ENCODE measurements around the gene CIB4.

The CIB4 gene

GRCh38 chr2:26640781-26641564 is at the start of gene CIB4:
Gene CIB4 (minus strand): TSS chr2:26641366. CDS start chr2:26641314, 52 bp downstream.
- no peak within 1 kb of the TSS for H3K4me3 ChIP-seq (ENCODE audit: control insufficient read depth, low read depth, low read length)
- no peak for DNase-seq (ENCODE audit: low read depth)
- TF ChIP-seq, protein P1, sequence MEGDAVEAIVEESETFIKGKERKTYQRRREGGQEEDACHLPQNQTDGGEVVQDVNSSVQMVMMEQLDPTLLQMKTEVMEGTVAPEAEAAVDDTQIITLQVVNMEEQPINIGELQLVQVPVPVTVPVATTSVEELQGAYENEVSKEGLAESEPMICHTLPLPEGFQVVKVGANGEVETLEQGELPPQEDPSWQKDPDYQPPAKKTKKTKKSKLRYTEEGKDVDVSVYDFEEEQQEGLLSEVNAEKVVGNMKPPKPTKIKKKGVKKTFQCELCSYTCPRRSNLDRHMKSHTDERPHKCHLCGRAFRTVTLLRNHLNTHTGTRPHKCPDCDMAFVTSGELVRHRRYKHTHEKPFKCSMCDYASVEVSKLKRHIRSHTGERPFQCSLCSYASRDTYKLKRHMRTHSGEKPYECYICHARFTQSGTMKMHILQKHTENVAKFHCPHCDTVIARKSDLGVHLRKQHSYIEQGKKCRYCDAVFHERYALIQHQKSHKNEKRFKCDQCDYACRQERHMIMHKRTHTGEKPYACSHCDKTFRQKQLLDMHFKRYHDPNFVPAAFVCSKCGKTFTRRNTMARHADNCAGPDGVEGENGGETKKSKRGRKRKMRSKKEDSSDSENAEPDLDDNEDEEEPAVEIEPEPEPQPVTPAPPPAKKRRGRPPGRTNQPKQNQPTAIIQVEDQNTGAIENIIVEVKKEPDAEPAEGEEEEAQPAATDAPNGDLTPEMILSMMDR (conservative IDR thresholded peaks at IDR 0.05; ENCODE audit: control insufficient read depth, insufficient read depth, low read depth, low read length), result no peak

DNA sequence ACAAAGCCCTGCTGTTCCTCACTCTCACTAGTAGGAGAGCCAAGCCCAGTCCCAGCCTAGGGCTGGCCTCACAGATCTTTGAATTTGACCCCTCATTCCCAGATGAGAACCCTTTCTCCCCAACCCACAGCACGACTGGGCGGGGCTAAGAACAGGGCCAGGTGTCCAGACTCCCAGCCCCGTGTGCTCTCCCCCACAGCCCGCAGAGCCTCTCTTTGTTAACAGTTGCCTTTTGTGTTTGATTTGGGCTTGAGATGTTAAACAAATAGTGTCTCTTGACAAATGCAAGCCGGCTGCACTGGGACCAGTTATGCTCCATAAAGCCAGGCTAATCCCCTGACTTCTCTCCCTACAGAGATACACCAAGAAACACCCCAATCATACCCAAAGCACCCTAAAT is 46.6 kb upstream of the CIB4 start:
- no peak for DNase-seq (ENCODE audit: low read depth)
- TF ChIP-seq, protein P1 (conservative IDR thresholded peaks at IDR 0.05; ENCODE audit: control insufficient read depth, insufficient read depth, low read depth, low read length), result no peak
- no peak overlapping the region for H3K4me3 ChIP-seq (ENCODE audit: control insufficient read depth, low read depth, low read length)

- TF ChIP-seq, protein P1 (conservative IDR thresholded peaks at IDR 0.05; ENCODE audit: control insufficient read depth, insufficient read depth, low read depth, low read length), result no peak
Observed at GRCh38 chr2:26687328-26687727, 46.2 kb upstream of the CIB4 start.

GRCh38 chr2:26685989-26686839 is 45.0 kb upstream of the CIB4 start:
- TF ChIP-seq, protein P1 (conservative IDR thresholded peaks at IDR 0.05; ENCODE audit: control insufficient read depth, insufficient read depth, low read depth, low read length), result no peak
- H3K4me3 ChIP-seq (ENCODE audit: control insufficient read depth, low read depth, low read length), result no peak overlapping the region
- no peak for DNase-seq (ENCODE audit: low read depth)

More at GRCh38 chr2:26687328-26687727, 46.2 kb upstream of the CIB4 start:
- H3K4me3 ChIP-seq (ENCODE audit: control insufficient read depth, low read depth, low read length), result no peak overlapping the region
- no peak for DNase-seq (ENCODE audit: low read depth)

- TF ChIP-seq, protein P1 (conservative IDR thresholded peaks at IDR 0.05; ENCODE audit: control insufficient read depth, insufficient read depth, low read depth, low read length), result no peak
- no peak for DNase-seq (ENCODE audit: low read depth)
- no peak overlapping the region for H3K4me3 ChIP-seq (ENCODE audit: control insufficient read depth, low read depth, low read length)
Observed at GRCh38 chr2:26685341-26685740, 44.2 kb upstream of the CIB4 start.

DNA sequence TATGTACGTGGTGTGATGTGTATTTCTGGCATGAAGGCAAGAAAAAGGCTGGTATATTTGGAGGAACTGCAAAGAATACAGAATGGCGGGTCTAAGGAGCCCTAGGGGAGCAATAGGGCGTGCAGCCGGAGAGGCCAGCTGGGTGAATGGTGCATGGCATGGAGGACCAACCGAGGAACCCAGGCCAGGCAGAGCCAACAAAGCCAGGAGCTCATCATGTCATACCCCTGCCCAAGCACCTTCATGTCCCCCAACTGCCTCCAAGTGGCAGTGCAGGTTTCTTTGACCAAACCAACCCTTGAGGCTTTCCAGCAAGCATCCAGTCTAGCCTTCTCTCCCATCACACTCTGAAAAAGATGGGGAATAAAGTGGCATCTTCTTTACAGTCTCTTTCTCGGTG is 42.4 kb upstream of the CIB4 start:
- no peak overlapping the region for H3K4me3 ChIP-seq (ENCODE audit: control insufficient read depth, low read depth, low read length)
- TF ChIP-seq, protein P1 (conservative IDR thresholded peaks at IDR 0.05; ENCODE audit: control insufficient read depth, insufficient read depth, low read depth, low read length), result no peak
- no peak for DNase-seq (ENCODE audit: low read depth)
